Measurements from ENCODE around the gene MARCHF4.

DNA sequence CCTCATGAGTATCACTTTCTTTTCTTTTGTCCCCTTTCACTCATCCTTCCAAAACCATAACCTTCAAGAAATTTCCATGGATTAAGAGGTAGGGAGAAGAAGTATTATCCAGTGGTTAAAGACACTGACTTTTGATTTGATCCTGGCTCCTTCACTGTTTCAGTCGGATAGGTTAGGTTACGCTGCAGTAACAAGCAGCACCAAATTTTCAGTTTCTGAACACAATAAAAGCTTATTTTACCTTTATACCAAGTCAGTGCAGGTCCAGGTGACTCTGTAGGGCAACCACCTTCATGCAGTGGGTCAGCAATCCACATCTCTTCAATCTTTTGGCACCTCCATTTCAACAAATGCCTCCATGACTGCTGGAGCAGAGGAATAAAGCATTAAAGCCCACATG, 15.0 kb upstream of the MARCHF4 start:
- TF ChIP-seq, protein P1, sequence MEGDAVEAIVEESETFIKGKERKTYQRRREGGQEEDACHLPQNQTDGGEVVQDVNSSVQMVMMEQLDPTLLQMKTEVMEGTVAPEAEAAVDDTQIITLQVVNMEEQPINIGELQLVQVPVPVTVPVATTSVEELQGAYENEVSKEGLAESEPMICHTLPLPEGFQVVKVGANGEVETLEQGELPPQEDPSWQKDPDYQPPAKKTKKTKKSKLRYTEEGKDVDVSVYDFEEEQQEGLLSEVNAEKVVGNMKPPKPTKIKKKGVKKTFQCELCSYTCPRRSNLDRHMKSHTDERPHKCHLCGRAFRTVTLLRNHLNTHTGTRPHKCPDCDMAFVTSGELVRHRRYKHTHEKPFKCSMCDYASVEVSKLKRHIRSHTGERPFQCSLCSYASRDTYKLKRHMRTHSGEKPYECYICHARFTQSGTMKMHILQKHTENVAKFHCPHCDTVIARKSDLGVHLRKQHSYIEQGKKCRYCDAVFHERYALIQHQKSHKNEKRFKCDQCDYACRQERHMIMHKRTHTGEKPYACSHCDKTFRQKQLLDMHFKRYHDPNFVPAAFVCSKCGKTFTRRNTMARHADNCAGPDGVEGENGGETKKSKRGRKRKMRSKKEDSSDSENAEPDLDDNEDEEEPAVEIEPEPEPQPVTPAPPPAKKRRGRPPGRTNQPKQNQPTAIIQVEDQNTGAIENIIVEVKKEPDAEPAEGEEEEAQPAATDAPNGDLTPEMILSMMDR (conservative IDR thresholded peaks at IDR 0.05) = no peak
- no peak for TF ChIP-seq EZH2 (IDR thresholded peaks at IDR 0.05; ENCODE audit: low read depth)

Measured in PC-9 (cell line).